IMR-90 (cell line): ENCODE results near the gene LARP1. TPM values are rescaled to one million over a fixed set of nuclear protein-coding genes. Genes with fewer than 3 reads are reported as not detected.

Experiments used
- ATAC-seq: fragments of 200-7000 bp; cut with Tn5 transposase; 2 replicates; pipeline ENCODE4 v1.9.1; 2020; ENCODE audit warnings: low read depth, mild to moderate bottlenecking, moderate library complexity
- BruUV-seq: library from RNA; stranded (reverse); fragments of 400-500 nt; replicated peaks from 2 replicates; lab custom pipeline; 2021; lab: Mats Ljungman, UMichigan
- CTCF ChIA-PET: fragments of 300-600 bp; formaldehyde crosslinking; extraction: SDS; loops from one replicate; lab custom pipeline; 2021; ENCODE audit warnings: antibody characterized with exemption; lab: Yijun Ruan, JAX
- POLR2A ChIA-PET: fragments of 300-600 bp; sonication (Branson Sonifier 250); formaldehyde crosslinking; loops from one replicate; lab custom pipeline; 2022; ENCODE audit warnings: antibody characterized with exemption; ENCODE audit not compliant: unreplicated experiment; lab: Charles Lee
- DNase-seq: peaks from one replicate; pipeline ENCODE4 v3.0.0; 2013
- H2AFZ ChIP-seq: replicated peaks from 2 replicates; pipeline ENCODE3; 2013; ENCODE audit warnings: low read length, mild to moderate bottlenecking; ENCODE audit not compliant: poor library complexity
- H2AK5ac ChIP-seq: 2 replicates; pipeline ENCODE4 v1.6.1; 2013; ENCODE audit warnings: low read depth, low read length, inconsistent platforms
- H2AK9ac ChIP-seq: replicated peaks from 2 replicates; pipeline ENCODE3; 2013; ENCODE audit warnings: mild to moderate bottlenecking, low read depth, low read length, moderate library complexity; ENCODE audit not compliant: poor library complexity
- H2BK120ac ChIP-seq: 2 replicates; pipeline ENCODE4 v1.6.1; 2013; ENCODE audit warnings: low read depth, low read length, inconsistent platforms
- H2BK15ac ChIP-seq: 3 replicates; pipeline ENCODE4 v1.6.1; 2013; ENCODE audit warnings: low read depth, low read length, inconsistent platforms
- H2BK20ac ChIP-seq: 2 replicates; pipeline ENCODE4 v1.6.1; 2013; ENCODE audit warnings: low read depth, mild to moderate bottlenecking, inconsistent platforms, low read length, moderate library complexity
- H2BK5ac ChIP-seq: 2 replicates; pipeline ENCODE4 v1.6.1; 2013; ENCODE audit warnings: mild to moderate bottlenecking, low read depth, low read length, inconsistent platforms; ENCODE audit not compliant: poor library complexity, severe bottlenecking
- H3K14ac ChIP-seq: replicated peaks from 2 replicates; pipeline ENCODE4 v1.6.1; 2013; ENCODE audit warnings: low read depth, low read length, inconsistent platforms
- H3K18ac ChIP-seq: 2 replicates; pipeline ENCODE4 v1.6.1; 2013; ENCODE audit warnings: low read depth, low read length, control low read depth
- H3K23ac ChIP-seq: 2 replicates; pipeline ENCODE4 v1.6.1; 2013; ENCODE audit warnings: low read depth, low read length, inconsistent platforms
- H3K27ac ChIP-seq: 2 replicates; pipeline ENCODE4 v1.5.1; 2013; ENCODE audit warnings: mild to moderate bottlenecking, control low read depth, low read length; ENCODE audit not compliant: insufficient read depth
- H3K27me3 ChIP-seq: 2 replicates; pipeline ENCODE4 v1.6.1; 2013; ENCODE audit warnings: low read length; ENCODE audit not compliant: control insufficient read depth, insufficient read depth
- H3K36me3 ChIP-seq: 2 replicates; pipeline ENCODE4 v1.6.1; 2013; ENCODE audit warnings: low read length, mixed read lengths; ENCODE audit not compliant: control insufficient read depth, insufficient read depth
- H3K4ac ChIP-seq: 2 replicates; pipeline ENCODE4 v1.6.1; 2013; ENCODE audit warnings: low read depth, low read length, inconsistent platforms
- H3K4me1 ChIP-seq: 2 replicates; pipeline ENCODE4 v1.6.1; 2013; ENCODE audit warnings: low read length, mixed read lengths; ENCODE audit not compliant: control insufficient read depth, insufficient read depth
- H3K4me2 ChIP-seq: 2 replicates; pipeline ENCODE4 v1.6.1; 2013; ENCODE audit warnings: low read depth, mild to moderate bottlenecking, control low read depth, low read length, moderate library complexity
- H3K4me3 ChIP-seq: 2 replicates; pipeline ENCODE4 v1.5.1; 2013; ENCODE audit warnings: low read depth, mild to moderate bottlenecking, control low read depth, low read length, moderate library complexity; ENCODE audit not compliant: insufficient read depth
- H3K56ac ChIP-seq: 2 replicates; pipeline ENCODE4 v1.6.1; 2013; ENCODE audit warnings: low read length, inconsistent platforms; ENCODE audit not compliant: insufficient read depth; ENCODE audit errors: extremely low read depth
- H3K79me1 ChIP-seq, 2 experiments: 2 replicates each; pipeline ENCODE4 v1.6.1; 2013; ENCODE audit warnings: low read length in 2 of 2, inconsistent platforms in 1 of 2, low read depth in 1 of 2
- H3K9ac ChIP-seq: 2 replicates; pipeline ENCODE4 v1.6.1; 2013; ENCODE audit warnings: low read depth, low read length, control low read depth
- H3K9me1 ChIP-seq: 2 replicates; pipeline ENCODE4 v1.6.1; 2013; ENCODE audit warnings: low read length, inconsistent platforms; ENCODE audit not compliant: insufficient read depth
- H3K9me3 ChIP-seq: 2 replicates; pipeline ENCODE4 v1.6.1; 2013; ENCODE audit warnings: low read length; ENCODE audit not compliant: control insufficient read depth, insufficient read depth
- H4K20me1 ChIP-seq: 2 replicates; pipeline ENCODE4 v1.6.1; 2013; ENCODE audit warnings: low read length, inconsistent platforms; ENCODE audit not compliant: insufficient read depth
- H4K5ac ChIP-seq: 2 replicates; pipeline ENCODE4 v1.6.1; 2013; ENCODE audit warnings: mild to moderate bottlenecking, low read depth, low read length, control low read depth
- H4K8ac ChIP-seq, 2 experiments: 2 replicates each; pipeline ENCODE4 v1.6.1; 2013; ENCODE audit warnings: low read depth in 2 of 2, low read length in 2 of 2, control low read depth in 1 of 2, inconsistent platforms in 1 of 2
- H4K91ac ChIP-seq: 2 replicates; pipeline ENCODE4 v1.6.1; 2013; ENCODE audit warnings: low read depth, low read length, inconsistent platforms; ENCODE audit not compliant: insufficient read depth
- CHD1 ChIP-seq: IDR thresholded peaks from 2 replicates; pipeline ENCODE4 v1.6.1; 2012; ENCODE audit warnings: low read depth, low read length, improper control_type of control experiment
- CTCF ChIP-seq: conservative IDR thresholded peaks from 2 replicates; pipeline ENCODE4 v1.5.1; 2012; ENCODE audit warnings: mild to moderate bottlenecking, low read depth, low read length, improper control_type of control experiment
- MAFK ChIP-seq: IDR thresholded peaks from 2 replicates; pipeline ENCODE4 v1.6.1; 2012; ENCODE audit warnings: low read depth, low read length, improper control_type of control experiment
- MAZ ChIP-seq: IDR thresholded peaks from 2 replicates; pipeline ENCODE4 v1.6.1; 2012; ENCODE audit warnings: low read depth, mild to moderate bottlenecking, low read length, improper control_type of control experiment, moderate library complexity, borderline replicate concordance
- SMC3 ChIP-seq: fragments of 150-350 bp; IDR thresholded peaks from 2 replicates; pipeline ENCODE4 v1.6.1; 2016; ENCODE audit warnings: low read depth, mild to moderate bottlenecking, antibody characterized with exemption, low read length, moderate library complexity
- WGBS, 2 experiments: methylation state at CpG; one replicate each; pipeline versions ENCODE4 v1.1.5 to v1.1.7; 2013; ENCODE audit warnings: missing lambda C conversion rate in 2 of 2; ENCODE audit not compliant: insufficient read length in 1 of 2; ENCODE audit errors: extremely low coverage in 2 of 2; 5-methylcytosine and 5-hydroxymethylcytosine counted together
- dilution Hi-C: fragments of 300-500 bp; cut with HindIII; formaldehyde crosslinking; loops from one replicate; pipeline ENCODE4 v1.14.3; 2018; ENCODE audit warnings: low sequenced_read_pairs; ENCODE audit not compliant: unreplicated experiment
- in situ Hi-C: fragments of 300-500 bp; cut with MboI; formaldehyde crosslinking; loops from 3 replicates; pipeline ENCODE4 v1.14.3; 2019; ENCODE audit warnings: low sequenced_read_pairs, inconsistent platforms, mixed read lengths
- intact Hi-C: fragments of 100-400 bp; cut with micrococcal nuclease; formaldehyde crosslinking; loops from 2 replicates; pipeline ENCODE4 v1.10.0; 2022
- polyA plus RNA-seq, 3 experiments: library from polyadenylated mRNA; depleted of rRNA; stranded (reverse); fragments of >200 nt; gene quantifications; 2 replicates each; pipeline ENCODE4 v1.2.3, GENCODE V29; 2012; ENCODE audit warnings: low replicate concordance in 1 of 3
- total RNA-seq: library from RNA; depleted of rRNA; stranded (reverse); fragments of >200 nt; gene quantifications from 2 replicates; pipeline ENCODE4 v1.2.3, GENCODE V29; 2012

Gene LARP1
- total and polyA plus RNA-seq, 2 of the 4 experiments (the other 2 are of a cell fraction) = 47.3 to 77.4 TPM

GRCh38 chr5:154709368-154710305 lies 45.5 kb upstream of the LARP1 start:
- Histone ChIP-seq H4K20me1 (no peaks in the 10 kb centered on the region), H3K56ac (no peak overlapping the region), H3K4me1 (peaks cover 11% of the 10 kb centered on the region), H2BK5ac (no peak overlapping the region), H3K14ac (no peak overlapping the region), H4K8ac (no peak overlapping the region), H3K23ac (no peak overlapping the region), H2AK9ac (no peak overlapping the region), H4K5ac (no peak overlapping the region), H2BK120ac (no peak overlapping the region), H3K4me2 (no peak overlapping the region), H3K36me3 (no peaks in the 10 kb centered on the region), H2AK5ac (no peak overlapping the region), H3K27me3 (no peaks in the 10 kb centered on the region), H3K9me1 (peaks cover 13% of the 10 kb centered on the region), H3K9me3 (no peaks in the 10 kb centered on the region), H3K9ac (no peak overlapping the region), H2AFZ (no peak overlapping the region), H3K27ac (no peak overlapping the region), H3K4ac (no peak overlapping the region), H2BK20ac (no peak overlapping the region), H2BK15ac (no peak overlapping the region), H3K4me3 (no peak overlapping the region), H4K91ac (no peak overlapping the region), H3K79me1 (peaks cover 0 to 6% of the 10 kb centered on the region in 2 experiments; a peak in 2 of 4 replicates), H3K18ac (no peak overlapping the region)
- BruUV-seq = no TSS peak
- dilution Hi-C loops (no loop called here), intact Hi-C loops (loop anchor here (5.0 kb wide), 1 partner anchor 43 kb away; no protein-coding TSS in a partner anchor), in situ Hi-C loops (no loop called here)
- WGBS, 2 experiments = 71% methylated on average over 1 of the region's 15 CpGs; no CpG with 5 or more reads in 1 of the 2 experiments
- DNase-seq = no peak
- no peak for TF ChIP-seq SMC3
- TF ChIP-seq CTCF = no peak
- TF ChIP-seq MAFK = no peak
- TF ChIP-seq CHD1 = no peak
- TF ChIP-seq MAZ = no peak
- CTCF ChIA-PET = interaction anchor here (0.6 kb wide), 1 partner anchor 57 kb away, joined by 8 read pairs; no protein-coding TSS in a partner anchor
- ATAC-seq = no peak
- POLR2A ChIA-PET = interaction anchor here (0.6 kb wide), 1 partner anchor 601 kb away, joined by 7 read pairs; no protein-coding TSS in a partner anchor
